Kasumi-1 (cell line): ENCODE measurements around the gene USP34.

Experiments used
- DNase-seq, 2 experiments: peaks; one replicate each; lab custom pipeline; 2025; lab: John Stamatoyannopoulos, UW

Gene USP34

GRCh38 chr2:61318553-61318952, 152.3 kb downstream of the USP34 start:
- no peak for DNase-seq

- DNase-seq, result no peak
Observed at GRCh38 chr2:61295981-61296380, 174.9 kb downstream of the USP34 start.

GRCh38 chr2:61291851-61292575, 178.9 kb downstream of the USP34 start:
- DNase-seq, result no peak

GRCh38 chr2:61288070-61288841, 182.6 kb downstream of the USP34 start:
- peak; percentile 68 to 80 for DNase-seq

GRCh38 chr2:61287254-61287653, 183.6 kb downstream of the USP34 start:
- DNase-seq, result no peak

GRCh38 chr2:61283443-61284160, 187.3 kb downstream of the USP34 start:
- no peak for DNase-seq

- DNase-seq, result no peak
Observed at GRCh38 chr2:61282104-61282590, 188.7 kb downstream of the USP34 start.

GRCh38 chr2:61281321-61281720, 189.6 kb downstream of the USP34 start:
- DNase-seq, result no peak

- no peak for DNase-seq
Observed at GRCh38 chr2:61277756-61278155, 193.1 kb downstream of the USP34 start.

- no peak for DNase-seq
Observed at GRCh38 chr2:61275575-61276184, 195.2 kb downstream of the USP34 start.

- peak in 1 of 2 experiments; percentile 18 for DNase-seq
Observed at GRCh38 chr2:61272421-61273070, 198.3 kb downstream of the USP34 start.

- no peak for DNase-seq
Observed at GRCh38 chr2:61268249-61268648, 202.6 kb downstream of the USP34 start.

- DNase-seq, result no peak
Observed at GRCh38 chr2:61266632-61267505, 204.0 kb downstream of the USP34 start.

- no peak for DNase-seq
Observed at GRCh38 chr2:61263830-61264229, 207.1 kb downstream of the USP34 start.

- DNase-seq, result no peak
Observed at GRCh38 chr2:61262699-61263098, 208.2 kb downstream of the USP34 start.

GRCh38 chr2:61257446-61257845, 213.4 kb downstream of the USP34 start:
- DNase-seq, result no peak

GRCh38 chr2:61255580-61256437, 215.1 kb downstream of the USP34 start:
- DNase-seq, result no peak

GRCh38 chr2:61254536-61254935, 216.4 kb downstream of the USP34 start:
- no peak for DNase-seq

GRCh38 chr2:61253136-61253535, 217.8 kb downstream of the USP34 start:
- DNase-seq, result no peak

GRCh38 chr2:61252031-61252430, 218.9 kb downstream of the USP34 start:
- no peak for DNase-seq
